ENCODE measurements around the gene CAMK1D. TPM values are rescaled to one million over a fixed set of nuclear protein-coding genes. Genes with fewer than 3 reads are reported as not detected.

CAMK1D gene
- total RNA-seq, 4 donors from 2014 or later = 0.55 to 2.2 (median 1.5) TPM

DNA sequence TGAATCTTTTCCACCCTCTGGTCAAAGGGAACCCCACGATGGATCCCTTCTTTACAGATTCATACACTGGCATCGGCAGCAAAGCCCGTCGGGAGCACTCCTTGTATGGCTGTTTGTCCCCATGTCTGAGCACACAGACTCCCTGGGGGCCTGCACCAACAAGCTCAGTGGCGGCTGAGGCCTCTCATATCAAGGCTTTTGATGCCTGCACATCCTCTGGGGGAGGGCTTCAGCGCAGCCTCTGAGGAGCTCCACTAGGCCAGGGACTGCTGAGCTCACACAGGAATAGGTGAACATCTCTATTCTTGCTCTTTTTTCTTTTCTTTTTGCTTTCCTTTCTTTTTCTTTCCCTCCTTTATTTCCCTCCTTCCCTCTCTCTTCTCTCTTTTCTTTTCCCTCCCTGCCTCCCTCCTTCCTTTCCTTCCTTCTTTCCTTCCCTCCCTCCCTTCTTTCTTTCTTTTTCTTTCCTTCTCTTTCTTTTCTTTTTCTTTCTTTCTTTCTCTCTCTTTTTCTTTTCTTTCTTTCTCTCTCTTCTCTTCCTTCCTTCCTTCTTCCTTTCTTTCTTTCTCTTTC, 477.5 kb downstream of the CAMK1D start:
- Histone ChIP-seq H3K4me3 (no peak overlapping the region), H3K27ac (no peak overlapping the region), H3K4me1 (no peaks in the 10 kb centered on the region), H3K27me3 (no peaks in the 10 kb centered on the region), H3K36me3 (no peaks in the 10 kb centered on the region), H3K9me3 (no peaks in the 10 kb centered on the region)
- TF ChIP-seq POLR2A (IDR thresholded peaks at IDR 0.05) = no peak
- TF ChIP-seq, protein P1, sequence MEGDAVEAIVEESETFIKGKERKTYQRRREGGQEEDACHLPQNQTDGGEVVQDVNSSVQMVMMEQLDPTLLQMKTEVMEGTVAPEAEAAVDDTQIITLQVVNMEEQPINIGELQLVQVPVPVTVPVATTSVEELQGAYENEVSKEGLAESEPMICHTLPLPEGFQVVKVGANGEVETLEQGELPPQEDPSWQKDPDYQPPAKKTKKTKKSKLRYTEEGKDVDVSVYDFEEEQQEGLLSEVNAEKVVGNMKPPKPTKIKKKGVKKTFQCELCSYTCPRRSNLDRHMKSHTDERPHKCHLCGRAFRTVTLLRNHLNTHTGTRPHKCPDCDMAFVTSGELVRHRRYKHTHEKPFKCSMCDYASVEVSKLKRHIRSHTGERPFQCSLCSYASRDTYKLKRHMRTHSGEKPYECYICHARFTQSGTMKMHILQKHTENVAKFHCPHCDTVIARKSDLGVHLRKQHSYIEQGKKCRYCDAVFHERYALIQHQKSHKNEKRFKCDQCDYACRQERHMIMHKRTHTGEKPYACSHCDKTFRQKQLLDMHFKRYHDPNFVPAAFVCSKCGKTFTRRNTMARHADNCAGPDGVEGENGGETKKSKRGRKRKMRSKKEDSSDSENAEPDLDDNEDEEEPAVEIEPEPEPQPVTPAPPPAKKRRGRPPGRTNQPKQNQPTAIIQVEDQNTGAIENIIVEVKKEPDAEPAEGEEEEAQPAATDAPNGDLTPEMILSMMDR (IDR thresholded peaks at IDR 0.05 in 4 of 5, conservative IDR thresholded peaks at IDR 0.05 in 1 of 5) = no peak
- DNase-seq (no peak), ATAC-seq (no peak)
- intact Hi-C loops (cut with DNase I; ENCODE audit: low total_unique reads) = no loop called here
- in situ Hi-C loops (cut with MboI; ENCODE audit: low sequenced_read_pairs in 4 of 4) = no loop called here

DNA sequence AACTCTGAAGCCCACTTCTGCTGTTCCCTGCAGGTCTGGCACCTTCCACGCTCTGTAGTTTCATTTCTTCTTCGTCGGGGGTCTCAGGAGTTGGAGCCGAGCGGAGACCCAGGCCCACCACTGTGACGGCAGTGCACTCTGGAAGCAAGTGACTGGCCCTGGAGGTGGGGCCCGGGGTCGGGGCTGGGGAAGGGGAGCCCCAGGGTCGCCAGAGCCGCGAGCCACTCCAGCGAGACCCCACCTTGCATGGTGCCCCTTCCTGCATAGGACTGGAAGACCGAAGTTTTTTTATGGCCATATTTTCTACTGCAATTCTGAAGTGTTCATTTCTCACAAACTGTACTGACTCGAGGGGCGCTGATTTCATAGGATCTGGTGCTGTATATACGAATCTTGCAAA, 479.4 kb downstream of the CAMK1D start:
- H3K9me3 ChIP-seq = no peaks in the 10 kb centered on the region
- no peak for TF ChIP-seq POLR2A (IDR thresholded peaks at IDR 0.05)
- TF ChIP-seq, protein P1 (IDR thresholded peaks at IDR 0.05 in 4 of 5, conservative IDR thresholded peaks at IDR 0.05 in 1 of 5) = no peak
- no peak for DNase-seq
- H3K4me1 ChIP-seq = no peaks in the 10 kb centered on the region
- no peaks in the 10 kb centered on the region for H3K27me3 ChIP-seq
- ATAC-seq = no peak
- intact Hi-C loops (cut with DNase I; ENCODE audit: low total_unique reads) = no loop called here
- no peak overlapping the region for H3K4me3 ChIP-seq
- H3K27ac ChIP-seq = no peak overlapping the region
- H3K36me3 ChIP-seq = no peaks in the 10 kb centered on the region
- in situ Hi-C loops (cut with MboI; ENCODE audit: low sequenced_read_pairs in 4 of 4) = no loop called here

DNA sequence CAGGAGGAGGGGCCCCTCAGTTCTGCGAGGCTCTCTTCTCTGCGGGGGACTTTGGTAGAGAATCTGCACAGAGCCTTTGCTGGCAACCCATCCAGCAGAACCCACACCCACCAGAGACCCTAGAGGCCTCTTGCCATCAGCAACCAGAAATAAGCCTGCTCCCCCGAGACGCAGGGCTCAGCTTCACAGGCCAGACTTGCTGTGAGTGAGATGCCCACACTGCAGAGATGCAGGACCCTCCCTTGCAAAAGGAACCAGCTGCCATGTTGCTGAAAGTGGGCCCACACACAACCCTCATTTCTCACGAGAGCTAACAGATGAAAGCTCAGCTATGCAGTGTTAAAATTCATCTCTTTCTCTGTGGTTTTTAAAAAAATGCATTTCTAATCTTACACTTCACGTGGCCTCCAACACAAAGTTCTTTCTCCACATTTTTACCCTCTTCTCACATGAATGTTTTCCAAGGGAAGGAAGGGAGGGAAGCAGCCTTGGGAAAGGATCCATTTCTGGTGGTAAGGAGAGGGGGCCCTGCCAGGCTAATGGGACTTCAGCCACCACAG, 480.6 kb downstream of the CAMK1D start:
- no peak for ATAC-seq
- no peaks in the 10 kb centered on the region for H3K9me3 ChIP-seq
- in situ Hi-C loops (cut with MboI; ENCODE audit: low sequenced_read_pairs in 4 of 4) (no loop called here), intact Hi-C loops (cut with DNase I; ENCODE audit: low total_unique reads) (no loop called here)
- DNase-seq = no peak
- no peaks in the 10 kb centered on the region for H3K27me3 ChIP-seq
- no peak overlapping the region for H3K4me3 ChIP-seq
- no peaks in the 10 kb centered on the region for H3K4me1 ChIP-seq
- no peak overlapping the region for H3K27ac ChIP-seq
- no peak for TF ChIP-seq POLR2A (IDR thresholded peaks at IDR 0.05)
- TF ChIP-seq, protein P1 (IDR thresholded peaks at IDR 0.05 in 4 of 5, conservative IDR thresholded peaks at IDR 0.05 in 1 of 5) = no peak
- no peaks in the 10 kb centered on the region for H3K36me3 ChIP-seq

DNA sequence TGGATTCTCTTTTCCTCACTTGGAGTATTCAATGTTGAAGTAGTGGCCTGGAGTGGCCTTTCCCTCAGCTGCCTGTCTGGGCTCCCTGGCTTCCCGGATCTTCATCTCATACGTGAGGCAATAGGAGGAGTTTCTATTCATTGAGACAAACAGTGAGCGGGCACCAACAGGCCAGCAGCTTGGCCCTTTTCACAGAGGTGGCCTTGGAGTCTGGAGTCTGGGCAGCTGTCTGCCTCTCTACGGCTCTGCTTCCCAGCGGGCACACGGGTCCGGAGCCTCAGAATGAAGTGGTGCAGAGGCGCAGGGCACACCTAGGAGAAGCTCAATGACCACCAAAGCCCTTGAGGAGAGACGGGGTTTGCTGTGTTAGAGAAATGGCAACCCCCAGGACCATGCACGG, 482.7 kb downstream of the CAMK1D start:
- Histone ChIP-seq H3K9me3 (no peaks in the 10 kb centered on the region), H3K27me3 (no peaks in the 10 kb centered on the region), H3K4me1 (no peaks in the 10 kb centered on the region), H3K4me3 (no peak overlapping the region), H3K36me3 (no peaks in the 10 kb centered on the region), H3K27ac (no peak overlapping the region)
- ATAC-seq (no peak), DNase-seq (no peak)
- TF ChIP-seq POLR2A (IDR thresholded peaks at IDR 0.05) = no peak
- TF ChIP-seq, protein P1 (IDR thresholded peaks at IDR 0.05 in 4 of 5, conservative IDR thresholded peaks at IDR 0.05 in 1 of 5) = no peak
- in situ Hi-C loops (cut with MboI; ENCODE audit: low sequenced_read_pairs in 4 of 4) (no loop called here), intact Hi-C loops (cut with DNase I; ENCODE audit: low total_unique reads) (no loop called here)

DNA sequence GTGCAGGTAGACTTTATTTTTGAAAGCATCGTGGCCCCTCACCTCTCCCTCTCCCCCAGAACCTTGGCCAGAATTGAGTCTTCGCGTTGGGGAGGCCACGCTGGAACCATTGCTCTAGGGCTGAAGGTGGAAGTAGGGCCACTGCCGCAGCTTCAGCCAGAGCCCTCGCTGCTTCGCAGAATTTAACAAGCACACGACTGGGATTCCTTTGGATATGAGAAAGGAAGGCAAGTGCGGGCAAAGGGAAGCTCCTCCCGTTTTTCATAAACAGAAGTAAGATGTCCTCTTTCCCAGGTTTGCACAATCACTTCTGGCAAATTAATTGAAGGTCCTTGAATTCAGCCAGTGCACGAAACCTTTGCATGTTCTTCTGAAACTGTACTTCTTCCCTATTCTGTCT, 484.1 kb downstream of the CAMK1D start:
- in situ Hi-C loops (cut with MboI; ENCODE audit: low sequenced_read_pairs in 4 of 4) (no loop called here), intact Hi-C loops (cut with DNase I; ENCODE audit: low total_unique reads) (no loop called here)
- no peak overlapping the region for H3K27ac ChIP-seq
- no peaks in the 10 kb centered on the region for H3K36me3 ChIP-seq
- DNase-seq = no peak
- no peak for TF ChIP-seq POLR2A (IDR thresholded peaks at IDR 0.05)
- TF ChIP-seq, protein P1 (IDR thresholded peaks at IDR 0.05 in 4 of 5, conservative IDR thresholded peaks at IDR 0.05 in 1 of 5) = no peak
- no peaks in the 10 kb centered on the region for H3K4me1 ChIP-seq
- no peak overlapping the region for H3K4me3 ChIP-seq
- H3K9me3 ChIP-seq = no peaks in the 10 kb centered on the region
- no peaks in the 10 kb centered on the region for H3K27me3 ChIP-seq
- ATAC-seq = no peak

All from gastrocnemius medialis (tissue), 4 donors.